ENCODE data around the gene PCDH15. TPM values are rescaled to one million over a fixed set of nuclear protein-coding genes. Genes with fewer than 3 reads are reported as not detected.

Gene PCDH15
- total RNA-seq (2011; cell fraction: chromatin; rRNA removed; ENCODE audit: low replicate concordance): not detected in 2 replicates
- total RNA-seq (2011; cell fraction: nucleolus; rRNA removed): not detected in 2 replicates
- not detected in 2 replicates for total RNA-seq (2011; cell fraction: nucleoplasm; rRNA removed)
- not detected in 2 replicates for total RNA-seq (2014; rRNA removed)
- not detected in 2 replicates for total RNA-seq (2014; rRNA removed; fragmentation: Illumina TruSeq; extraction: Trizol)
- not detected in 2 replicates for total RNA-seq (2015; rRNA removed; fragmentation: Illumina TruSeq; extraction: Trizol)
- not detected in 2 replicates for total RNA-seq (2021)
- polyA plus RNA-seq (2011; rRNA removed): not detected in 2 replicates
- not detected in 2 replicates for polyA plus RNA-seq (2011; cell fraction: cytosol; rRNA removed)
- polyA plus RNA-seq (2011; cell fraction: nucleus; rRNA removed): not detected in 2 replicates
- not detected in 2 replicates for polyA plus RNA-seq (2012)
- polyA plus RNA-seq (2014; fragmentation: Illumina TruSeq; extraction: Trizol): not detected in 2 replicates
- polyA plus RNA-seq (2014; fragmentation: Nextera tagmentation; extraction: Ambion mirVana): not detected
- polyA plus RNA-seq (2014; rRNA removed): not detected in 2 replicates
- not detected in 2 replicates for polyA minus RNA-seq (2011; rRNA and poly(A)+ RNA removed)
- not detected in 2 replicates for polyA minus RNA-seq (2011; cell fraction: cytosol; rRNA and poly(A)+ RNA removed)
- polyA minus RNA-seq (2011; cell fraction: nucleus; rRNA and poly(A)+ RNA removed): not detected in 2 replicates
- Bru-seq, nascent RNA: percentile 0 among the genes with signal in this experiment
- BruChase-seq, experiment 1, labeled RNA remaining after a 2-hour chase: percentile 0 among the genes with signal in this experiment
- BruChase-seq, experiment 2, labeled RNA remaining after a 6-hour chase: percentile 0 among the genes with signal in this experiment
- long read RNA-seq, experiment 1, partial matches to known transcripts: 0 of 1 reads
- long read RNA-seq, experiment 1, other reads (novel, unspliced or antisense): 1 of 1 reads
- long read RNA-seq, experiment 2: 0 reads
- long read RNA-seq, experiment 3: 0 reads

DNA sequence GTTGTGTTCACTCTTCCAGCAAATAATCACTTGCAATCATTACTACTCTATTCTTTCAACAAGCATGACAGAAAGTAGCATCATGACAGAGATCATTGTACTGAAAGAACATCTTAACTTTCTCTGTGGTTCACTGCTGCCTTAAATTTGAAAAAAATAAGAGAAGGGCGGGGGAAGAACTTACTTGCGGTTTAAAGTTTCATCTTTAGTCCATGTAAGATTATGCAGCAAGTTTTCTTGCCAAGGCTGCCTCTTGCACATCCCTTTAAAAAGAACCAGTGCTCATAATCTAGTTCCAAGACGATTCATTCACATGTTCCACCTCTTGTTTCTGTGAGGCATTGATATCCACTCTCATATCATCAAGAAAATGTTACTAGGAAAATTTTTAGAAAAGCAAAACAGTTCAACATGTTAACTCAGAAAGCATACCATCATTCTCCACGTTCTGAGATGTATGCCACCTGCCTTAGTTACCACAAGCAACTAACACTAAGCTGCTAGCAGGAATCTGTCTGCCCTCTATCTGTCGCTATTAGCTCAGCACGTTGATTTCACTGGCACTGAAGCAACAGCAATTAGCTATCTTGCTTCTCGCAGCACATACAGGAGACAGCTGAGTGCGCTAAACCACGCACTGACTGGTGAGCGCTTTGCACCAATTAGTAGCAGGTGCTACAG, at the start of gene PCDH15:
PCDH15 (minus strand) TSS at position 491 of the 681 bp plus-strand sequence. CDS start 136,969 bp downstream, outside the sequence.
- DNase-seq (ENCODE audit: extremely low read depth in 1 of 4, low spot score in 3 of 4) (no peak), ATAC-seq (no peak), FAIRE-seq (no peak)
- in situ Hi-C loops (cut with MboI) (no loop called here), intact Hi-C loops (cut with micrococcal nuclease) (no loop called here)
- no peaks in the 10 kb centered on the region for H3K27me3 ChIP-seq (ENCODE audit: control insufficient read depth in 2 of 2, insufficient read depth in 2 of 2, low read length in 2 of 2)
- no peak within 1 kb of the TSS for H3K9ac ChIP-seq (ENCODE audit: insufficient read depth in 1 of 2, low read depth in 2 of 2, low read length in 2 of 2)
- H3K4me3 ChIP-seq: no peak within 1 kb of the TSS
- no peak for TF ChIP-seq HMGXB4 (CRISPR knock-in tag; IDR thresholded peaks at IDR 0.05)
- TF ChIP-seq ZNF274 (IDR thresholded peaks at IDR 0.05; ENCODE audit: borderline replicate concordance, low read depth, low read length): no peak
- TF ChIP-seq SETDB1 (IDR thresholded peaks at IDR 0.05; ENCODE audit: low read length): no peak
- no peak for TF ChIP-seq KLF6 (CRISPR knock-in tag; IDR thresholded peaks at IDR 0.05; ENCODE audit: borderline replicate concordance)
- no peak for TF ChIP-seq CREB3L1 (IDR thresholded peaks at IDR 0.05; ENCODE audit: borderline replicate concordance, low read depth)
- no peak within 1 kb of the TSS for H3K4me2 ChIP-seq (ENCODE audit: insufficient read depth, low read length)
- CTCF ChIA-PET (ENCODE audit: low intra/inter-chr PET ratio): no interaction called here
- BruUV-seq (replicated peaks): no TSS peak
- H2AFZ ChIP-seq (ENCODE audit: low read depth, low read length): no peak within 1 kb of the TSS
- H4K20me1 ChIP-seq (replicated peaks; ENCODE audit: control insufficient read depth, insufficient read depth, low read length): no peaks in the 10 kb centered on the region
- WGBS (ENCODE audit: insufficient coverage, low coverage, missing lambda C conversion rate): 2% methylated on average over 10 of the region's 10 CpGs
- POLR2A ChIA-PET: no interaction called here
- H3K27ac ChIP-seq (ENCODE audit: extremely low read depth, low read depth, low read length): no peak within 1 kb of the TSS
- no peaks in the 10 kb centered on the region for H3K36me3 ChIP-seq (ENCODE audit: control insufficient read depth, insufficient read depth, low read length)
- peaks cover 4% of the 10 kb centered on the region; the same call in 1 of the 2 replicates for H3K9me3 ChIP-seq (replicated peaks; ENCODE audit: control insufficient read depth, insufficient read depth, low read depth, low read length)
- H3K4me1 ChIP-seq (replicated peaks in 1 of 2; ENCODE audit: control insufficient read depth in 2 of 2, insufficient read depth in 2 of 2, low read length in 2 of 2): no peaks in the 10 kb centered on the region
- no peaks in the 10 kb centered on the region for H3K79me2 ChIP-seq (ENCODE audit: control insufficient read depth, insufficient read depth, low read length)
- H3K9me1 ChIP-seq (ENCODE audit: control insufficient read depth, insufficient read depth, low read length): no peaks in the 10 kb centered on the region

Data from K562 (cell line).